Keratinocyte (primary cell): Measurements from ENCODE around the gene SERPINI1.

Experiments
- CTCF ChIP-seq, 3 experiments: IDR thresholded peaks in 1 of 3; conservative IDR thresholded peaks in 1 of 3; optimal IDR thresholded peaks in 1 of 3; 2 replicates in 2 of 3; 3 replicates in 1 of 3; pipeline versions ENCODE3 to v1.5.1; 2011; ENCODE audit warnings: low read length in 3 of 3, mild to moderate bottlenecking in 3 of 3, moderate library complexity in 2 of 3, control low read depth in 1 of 3, inconsistent platforms in 1 of 3; ENCODE audit not compliant: insufficient read depth in 2 of 3; ENCODE audit errors: extremely low read depth in 1 of 3
- EZH2 ChIP-seq: IDR thresholded peaks from one replicate; pipeline ENCODE4 v1.6.1; 2012; ENCODE audit warnings: inconsistent platforms, mild to moderate bottlenecking, low read length, moderate library complexity

GRCh38 chr3:167820102-167820865 is 84.8 kb downstream of the SERPINI1 start:
- TF ChIP-seq CTCF (optimal IDR thresholded peaks at IDR 0.05 in 1 of 3, IDR thresholded peaks at IDR 0.05 in 1 of 3, conservative IDR thresholded peaks at IDR 0.05 in 1 of 3; ENCODE audit: extremely low read depth in 1 of 3, insufficient read depth in 2 of 3, low read length in 3 of 3) (no peak), EZH2 (no peak)
